ENCODE results near the gene NPAS1.

DNA sequence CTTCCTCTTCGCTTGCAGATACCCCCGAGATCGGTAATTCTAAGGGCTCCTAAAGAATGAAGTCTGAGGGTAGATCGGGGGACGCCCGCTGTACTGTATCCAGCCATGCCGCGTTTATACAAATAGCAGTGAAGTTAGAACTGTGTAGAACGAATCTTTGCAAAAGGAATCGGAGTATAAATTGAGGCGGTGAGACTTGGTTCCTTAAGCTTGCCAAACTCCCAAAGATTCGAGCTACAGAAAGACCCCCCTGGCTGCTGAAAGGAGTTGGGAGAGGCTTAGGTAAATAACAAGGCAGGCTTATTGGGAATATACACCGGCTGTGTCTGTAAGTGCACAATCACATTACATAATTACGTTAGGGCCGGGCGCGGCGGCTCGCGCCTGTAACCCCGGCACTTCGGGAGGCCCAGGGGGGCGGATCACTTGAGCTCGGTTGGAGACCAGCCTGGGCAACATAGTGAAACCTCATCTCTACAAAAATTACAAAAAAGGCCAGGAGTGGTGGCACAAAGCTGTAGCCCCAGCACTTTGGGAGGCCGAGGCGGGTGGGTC is 16.5 kb downstream of the NPAS1 start:
- TF ChIP-seq, protein P1, sequence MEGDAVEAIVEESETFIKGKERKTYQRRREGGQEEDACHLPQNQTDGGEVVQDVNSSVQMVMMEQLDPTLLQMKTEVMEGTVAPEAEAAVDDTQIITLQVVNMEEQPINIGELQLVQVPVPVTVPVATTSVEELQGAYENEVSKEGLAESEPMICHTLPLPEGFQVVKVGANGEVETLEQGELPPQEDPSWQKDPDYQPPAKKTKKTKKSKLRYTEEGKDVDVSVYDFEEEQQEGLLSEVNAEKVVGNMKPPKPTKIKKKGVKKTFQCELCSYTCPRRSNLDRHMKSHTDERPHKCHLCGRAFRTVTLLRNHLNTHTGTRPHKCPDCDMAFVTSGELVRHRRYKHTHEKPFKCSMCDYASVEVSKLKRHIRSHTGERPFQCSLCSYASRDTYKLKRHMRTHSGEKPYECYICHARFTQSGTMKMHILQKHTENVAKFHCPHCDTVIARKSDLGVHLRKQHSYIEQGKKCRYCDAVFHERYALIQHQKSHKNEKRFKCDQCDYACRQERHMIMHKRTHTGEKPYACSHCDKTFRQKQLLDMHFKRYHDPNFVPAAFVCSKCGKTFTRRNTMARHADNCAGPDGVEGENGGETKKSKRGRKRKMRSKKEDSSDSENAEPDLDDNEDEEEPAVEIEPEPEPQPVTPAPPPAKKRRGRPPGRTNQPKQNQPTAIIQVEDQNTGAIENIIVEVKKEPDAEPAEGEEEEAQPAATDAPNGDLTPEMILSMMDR (IDR thresholded peaks at IDR 0.05), result no peak
- TF ChIP-seq POLR2A (IDR thresholded peaks at IDR 0.05), result no peak

All from Peyer's patch (tissue), 4 donors.